Neural progenitor cell (in vitro differentiated cells): ENCODE results near the gene UBTD1.

Experiments used
- CTCF ChIP-seq: fragments of 200-600 bp; sonication (generic); IDR thresholded peaks from 2 replicates; pipeline ENCODE4 v1.5.1; 2017; ENCODE audit warnings: antibody characterized with exemption, mild to moderate bottlenecking
- EZH2phosphoT487 ChIP-seq: fragments of 200-600 bp; sonication (generic); IDR thresholded peaks from 2 replicates; pipeline ENCODE4 v1.6.1; 2017; ENCODE audit warnings: antibody characterized with exemption

DNA sequence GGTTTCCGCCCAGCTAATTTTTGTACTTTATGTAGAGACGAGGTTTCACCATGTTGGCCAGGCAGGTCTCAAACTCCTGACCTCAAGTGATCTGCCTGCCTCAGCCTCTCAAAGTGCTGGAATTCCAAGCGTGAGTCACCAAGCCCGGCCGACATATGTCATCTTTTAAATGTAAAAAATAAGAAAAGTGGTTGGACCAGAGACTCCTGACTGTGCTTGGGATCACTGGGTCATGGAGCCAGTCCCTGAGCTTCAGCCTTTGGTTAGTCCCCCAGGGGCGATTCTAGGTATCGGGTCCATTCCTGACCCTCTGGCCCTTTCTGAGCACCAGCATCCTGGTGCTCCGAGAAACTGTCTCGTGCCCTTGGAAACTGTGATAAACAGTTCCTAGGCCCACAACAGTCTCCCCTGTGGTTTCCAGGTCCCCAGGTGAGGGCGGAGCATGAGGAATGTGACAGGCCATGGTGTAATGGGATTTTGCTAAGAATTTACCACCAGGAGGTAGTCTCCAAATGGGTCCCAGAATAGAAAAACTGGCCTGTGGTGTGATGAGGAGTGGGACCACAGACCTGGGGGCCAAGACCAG lies 32.8 kb downstream of the UBTD1 start:
- no peak for TF ChIP-seq CTCF
- TF ChIP-seq EZH2phosphoT487, result no peak
